ENCODE results near the gene N4BP2L1.

N4BP2L1 gene

DNA sequence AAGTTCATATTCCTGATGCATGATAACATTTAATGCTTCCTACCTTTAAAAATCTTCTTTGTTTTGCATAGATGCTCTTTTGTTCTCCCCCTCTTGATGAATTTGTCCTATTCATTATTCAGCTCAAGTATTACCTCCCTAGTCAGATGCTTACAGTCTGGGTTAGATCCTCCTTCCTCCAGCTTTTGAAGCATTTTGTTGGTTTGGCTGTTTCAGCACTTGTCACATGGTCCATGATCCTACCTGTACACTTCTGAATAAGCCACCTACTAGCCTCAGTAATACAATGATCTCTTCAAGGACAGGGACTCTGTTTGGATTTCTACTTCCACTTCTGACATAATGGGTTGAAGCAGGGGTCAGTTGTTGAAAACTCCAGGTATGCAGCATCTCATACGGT lies 37.4 kb downstream of the N4BP2L1 start:
- no peak overlapping the region for H3K9ac ChIP-seq (ENCODE audit: low read length)
- peaks cover 14% of the 10 kb centered on the region; the same call in 1 of the 2 replicates for H3K36me3 ChIP-seq (ENCODE audit: low read length)
- no peaks in the 10 kb centered on the region for H3K9me2 ChIP-seq (replicated peaks; ENCODE audit: insufficient read depth, low read length)
- no peak overlapping the region for H2AFZ ChIP-seq (ENCODE audit: low read depth, low read length, severe bottlenecking)
- no peak overlapping the region for H3K27ac ChIP-seq (ENCODE audit: low read depth, low read length)
- no peaks in the 10 kb centered on the region for H4K20me1 ChIP-seq (ENCODE audit: low read depth, low read length)
- no peak for TF ChIP-seq EZH2phosphoT487 (conservative IDR thresholded peaks at IDR 0.05; ENCODE audit: low read length)
- TF ChIP-seq, protein P1, sequence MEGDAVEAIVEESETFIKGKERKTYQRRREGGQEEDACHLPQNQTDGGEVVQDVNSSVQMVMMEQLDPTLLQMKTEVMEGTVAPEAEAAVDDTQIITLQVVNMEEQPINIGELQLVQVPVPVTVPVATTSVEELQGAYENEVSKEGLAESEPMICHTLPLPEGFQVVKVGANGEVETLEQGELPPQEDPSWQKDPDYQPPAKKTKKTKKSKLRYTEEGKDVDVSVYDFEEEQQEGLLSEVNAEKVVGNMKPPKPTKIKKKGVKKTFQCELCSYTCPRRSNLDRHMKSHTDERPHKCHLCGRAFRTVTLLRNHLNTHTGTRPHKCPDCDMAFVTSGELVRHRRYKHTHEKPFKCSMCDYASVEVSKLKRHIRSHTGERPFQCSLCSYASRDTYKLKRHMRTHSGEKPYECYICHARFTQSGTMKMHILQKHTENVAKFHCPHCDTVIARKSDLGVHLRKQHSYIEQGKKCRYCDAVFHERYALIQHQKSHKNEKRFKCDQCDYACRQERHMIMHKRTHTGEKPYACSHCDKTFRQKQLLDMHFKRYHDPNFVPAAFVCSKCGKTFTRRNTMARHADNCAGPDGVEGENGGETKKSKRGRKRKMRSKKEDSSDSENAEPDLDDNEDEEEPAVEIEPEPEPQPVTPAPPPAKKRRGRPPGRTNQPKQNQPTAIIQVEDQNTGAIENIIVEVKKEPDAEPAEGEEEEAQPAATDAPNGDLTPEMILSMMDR (IDR thresholded peaks at IDR 0.05; ENCODE audit: insufficient read depth, low read length, poor library complexity, severe bottlenecking), result no peak
- H3K4me3 ChIP-seq (ENCODE audit: insufficient read depth, low read length, poor library complexity, severe bottlenecking), result no peak overlapping the region
- H3K79me2 ChIP-seq (ENCODE audit: insufficient read depth, low read length), result no peaks in the 10 kb centered on the region
- no peak overlapping the region for H3K4me2 ChIP-seq (ENCODE audit: low read depth, low read length, poor library complexity, severe bottlenecking)
- no peaks in the 10 kb centered on the region for H3K27me3 ChIP-seq (ENCODE audit: low read length)
- H3K9me3 ChIP-seq (ENCODE audit: insufficient read depth, low read length), result no peaks in the 10 kb centered on the region
- H3F3A ChIP-seq (ENCODE audit: insufficient read depth), result peaks cover 4% of the 10 kb centered on the region; the same call in 1 of the 2 replicates

DNA sequence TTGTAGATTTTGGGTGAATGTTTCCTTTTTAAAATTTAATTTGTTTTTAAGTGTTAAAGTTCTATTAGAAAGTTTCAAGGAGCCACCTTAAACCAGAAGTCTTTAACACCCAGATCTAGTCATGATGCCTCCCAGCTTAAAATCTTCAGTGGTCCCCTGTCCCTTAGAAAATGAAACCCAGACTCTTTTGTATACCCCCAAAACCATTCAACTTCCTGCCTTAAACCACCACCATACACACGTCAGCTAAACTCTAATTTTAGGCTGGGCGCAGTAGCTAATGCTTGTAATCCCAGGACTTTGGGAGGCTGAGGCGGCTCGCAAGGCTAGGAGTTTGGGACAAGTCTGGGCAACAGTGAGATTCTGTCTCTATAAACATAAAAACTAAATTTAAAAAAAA lies 37.9 kb downstream of the N4BP2L1 start:
- no peak overlapping the region for H3K4me3 ChIP-seq (ENCODE audit: insufficient read depth, low read length, poor library complexity, severe bottlenecking)
- peaks cover 12% of the 10 kb centered on the region; the same call in 1 of the 2 replicates for H3K36me3 ChIP-seq (ENCODE audit: low read length)
- H3K4me2 ChIP-seq (ENCODE audit: low read depth, low read length, poor library complexity, severe bottlenecking), result no peak overlapping the region
- no peaks in the 10 kb centered on the region for H4K20me1 ChIP-seq (ENCODE audit: low read depth, low read length)
- no peaks in the 10 kb centered on the region for H3K9me2 ChIP-seq (replicated peaks; ENCODE audit: insufficient read depth, low read length)
- TF ChIP-seq EZH2phosphoT487 (conservative IDR thresholded peaks at IDR 0.05; ENCODE audit: low read length), result no peak
- TF ChIP-seq, protein P1 (IDR thresholded peaks at IDR 0.05; ENCODE audit: insufficient read depth, low read length, poor library complexity, severe bottlenecking), result no peak
- H3K27ac ChIP-seq (ENCODE audit: low read depth, low read length), result no peak overlapping the region
- H3K27me3 ChIP-seq (ENCODE audit: low read length), result no peaks in the 10 kb centered on the region
- no peaks in the 10 kb centered on the region for H3K79me2 ChIP-seq (ENCODE audit: insufficient read depth, low read length)
- peaks cover 4% of the 10 kb centered on the region; the same call in 1 of the 2 replicates for H3F3A ChIP-seq (ENCODE audit: insufficient read depth)
- H3K9ac ChIP-seq (ENCODE audit: low read length), result no peak overlapping the region
- no peak overlapping the region for H2AFZ ChIP-seq (ENCODE audit: low read depth, low read length, severe bottlenecking)
- H3K9me3 ChIP-seq (ENCODE audit: insufficient read depth, low read length), result no peaks in the 10 kb centered on the region

DNA sequence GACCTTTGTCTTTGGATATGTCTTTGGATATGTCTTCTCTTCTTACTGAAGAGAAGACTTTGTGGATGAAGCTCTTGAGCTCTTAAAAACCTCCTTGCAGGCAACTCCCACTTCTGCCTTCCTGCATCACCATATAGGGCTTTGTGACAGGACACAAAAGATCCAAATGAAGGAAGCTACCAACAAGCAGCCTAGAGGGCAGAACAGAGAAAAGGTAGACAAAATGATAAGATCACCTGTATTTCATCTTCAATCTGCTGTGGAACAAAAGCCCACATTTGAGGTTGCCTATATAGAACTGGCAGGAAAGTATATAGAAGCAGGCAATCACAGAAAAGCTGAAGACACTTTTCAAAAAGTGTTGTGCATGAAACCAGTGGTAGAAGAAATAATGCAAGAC lies 42.5 kb downstream of the N4BP2L1 start:
- H3K4me2 ChIP-seq (ENCODE audit: low read depth, low read length, poor library complexity, severe bottlenecking), result no peak overlapping the region
- H3K27ac ChIP-seq (ENCODE audit: low read depth, low read length), result no peak overlapping the region
- H3K9me2 ChIP-seq (replicated peaks; ENCODE audit: insufficient read depth, low read length), result no peaks in the 10 kb centered on the region
- H3F3A ChIP-seq (ENCODE audit: insufficient read depth), result no peaks in the 10 kb centered on the region; the same call in 1 of the 2 replicates
- H3K27me3 ChIP-seq (ENCODE audit: low read length), result no peaks in the 10 kb centered on the region
- H3K9me3 ChIP-seq (ENCODE audit: insufficient read depth, low read length), result no peaks in the 10 kb centered on the region
- H3K79me2 ChIP-seq (ENCODE audit: insufficient read depth, low read length), result no peaks in the 10 kb centered on the region
- H4K20me1 ChIP-seq (ENCODE audit: low read depth, low read length), result no peaks in the 10 kb centered on the region
- no peak overlapping the region for H3K9ac ChIP-seq (ENCODE audit: low read length)
- H3K4me3 ChIP-seq (ENCODE audit: insufficient read depth, low read length, poor library complexity, severe bottlenecking), result no peak overlapping the region
- H3K36me3 ChIP-seq (ENCODE audit: low read length), result peaks cover 15% of the 10 kb centered on the region; the same call in 1 of the 2 replicates
- no peak for TF ChIP-seq EZH2phosphoT487 (conservative IDR thresholded peaks at IDR 0.05; ENCODE audit: low read length)
- TF ChIP-seq, protein P1 (IDR thresholded peaks at IDR 0.05; ENCODE audit: insufficient read depth, low read length, poor library complexity, severe bottlenecking), result no peak
- no peak overlapping the region for H2AFZ ChIP-seq (ENCODE audit: low read depth, low read length, severe bottlenecking)

All from SU-DHL-6 (cell line).